Hindlimb muscle (tissue), 1 donor: ENCODE measurements around the gene NAXD. TPM values are rescaled to one million over a fixed set of nuclear protein-coding genes. Genes with fewer than 3 reads are reported as not detected.
"Not testable (repeated sequence)": the region's sequence is repeated elsewhere in the genome, so short reads cannot be mapped to it uniquely, and the experiment has no call there.

ENCODE experiments used
- DNase-seq: peaks from one replicate; pipeline ENCODE4 v3.0.0-alpha.2; 2013
- polyA plus RNA-seq: library from polyadenylated mRNA; unstranded; fragments of 120-200 nt; gene quantifications from one replicate; pipeline ENCODE4 v1.2.1, GENCODE V29; 2013; ENCODE audit not compliant: insufficient read length

The NAXD gene
- polyA plus RNA-seq, 1 donor, result 31.2 TPM

DNA sequence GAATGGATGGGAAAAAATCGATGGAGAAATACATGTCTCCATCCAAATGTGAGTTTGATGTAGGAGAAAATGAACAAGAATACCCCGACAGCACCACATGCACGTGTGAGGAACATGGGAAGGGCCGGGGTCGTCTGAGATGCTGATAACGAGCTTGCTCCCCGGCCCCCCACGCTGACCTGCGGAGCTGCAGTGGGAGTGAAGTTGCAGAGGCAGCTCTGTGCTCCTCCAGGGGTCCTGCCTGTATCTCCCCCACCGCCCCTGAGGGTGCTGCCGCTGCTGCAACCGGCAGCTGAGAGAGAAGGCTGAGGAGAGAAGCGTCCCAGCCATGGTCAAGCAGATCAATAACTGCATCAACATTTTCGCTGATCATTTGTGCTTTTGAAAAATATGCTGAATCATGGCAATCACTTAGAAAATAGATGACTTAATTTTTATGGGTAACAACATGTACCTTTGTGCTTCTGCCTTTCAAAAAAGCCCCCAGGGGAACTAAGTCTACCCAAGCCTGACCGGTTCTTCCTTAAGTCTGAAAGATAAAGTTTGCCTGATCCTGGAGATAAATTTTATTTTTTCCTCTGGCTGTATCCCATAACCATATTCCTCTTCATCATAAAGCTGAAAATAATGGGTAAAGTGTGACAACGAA is 18.2 kb upstream of the NAXD start:
- no peak for DNase-seq

DNA sequence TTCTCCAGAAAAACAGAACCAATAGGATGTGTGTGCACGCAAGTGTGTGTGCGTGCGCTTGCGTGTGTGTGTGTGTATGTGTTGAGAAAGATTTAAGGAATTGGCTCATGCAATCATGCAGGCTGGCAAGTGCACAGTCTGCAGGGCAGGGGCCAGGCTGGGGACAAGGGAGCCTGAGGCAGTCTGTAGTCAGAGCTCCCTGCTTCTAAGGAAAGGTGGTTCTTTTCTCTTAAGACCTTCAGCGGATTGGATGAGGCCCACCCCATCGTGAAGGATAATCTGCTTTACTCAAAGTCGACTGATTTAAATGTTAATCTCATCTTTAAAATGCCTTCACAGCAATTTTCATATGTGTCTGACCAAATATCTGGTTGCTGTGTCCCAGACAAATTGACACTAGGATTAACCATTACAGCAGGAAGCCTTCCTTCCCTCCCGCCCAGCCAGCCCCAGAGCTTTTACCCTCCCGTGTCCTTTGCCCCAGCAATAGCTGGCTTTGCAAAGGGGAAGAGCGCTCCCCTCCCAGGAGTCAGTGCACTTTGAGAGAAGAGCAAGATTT is 15.0 kb upstream of the NAXD start:
- no peak for DNase-seq

DNA sequence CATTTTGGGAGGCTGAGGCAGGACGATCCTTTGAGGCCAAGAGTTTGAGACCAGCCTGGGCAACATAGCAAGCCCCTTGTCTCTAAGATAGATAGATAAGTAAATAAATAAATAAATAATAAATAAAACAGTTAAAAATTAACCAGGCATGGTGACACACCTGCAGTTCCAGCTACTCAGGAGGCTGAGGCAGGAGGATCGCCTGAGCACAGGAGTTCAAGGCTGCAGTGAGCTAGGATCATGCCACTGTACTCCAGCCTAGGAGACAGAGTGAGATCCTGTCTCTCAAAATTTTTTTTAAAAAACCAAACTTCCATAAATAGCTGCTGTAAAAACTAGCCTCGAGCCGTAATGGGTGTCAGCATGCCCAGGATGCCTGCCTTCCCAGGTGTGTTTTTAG is 14.4 kb upstream of the NAXD start:
- no peak for DNase-seq

DNA sequence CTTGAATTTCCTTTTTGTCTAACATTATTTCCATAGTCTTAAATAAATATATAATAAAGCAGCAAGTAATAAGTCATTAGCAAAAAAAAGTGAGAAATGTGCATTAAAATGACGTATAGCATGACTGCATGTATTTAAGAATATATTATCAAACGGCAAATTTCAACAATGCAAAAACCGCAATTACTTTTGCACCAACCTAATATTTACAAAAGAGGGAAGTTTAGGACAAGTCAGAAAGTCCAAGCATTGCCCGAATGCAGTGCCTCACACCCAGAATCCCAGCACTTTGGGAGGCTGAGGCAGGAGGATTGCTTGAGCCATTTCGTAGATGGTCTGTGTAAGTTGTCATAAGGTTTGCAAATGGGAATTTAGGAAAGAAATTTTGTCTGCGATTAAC is 10.2 kb upstream of the NAXD start:
- DNase-seq, result no peak

DNA sequence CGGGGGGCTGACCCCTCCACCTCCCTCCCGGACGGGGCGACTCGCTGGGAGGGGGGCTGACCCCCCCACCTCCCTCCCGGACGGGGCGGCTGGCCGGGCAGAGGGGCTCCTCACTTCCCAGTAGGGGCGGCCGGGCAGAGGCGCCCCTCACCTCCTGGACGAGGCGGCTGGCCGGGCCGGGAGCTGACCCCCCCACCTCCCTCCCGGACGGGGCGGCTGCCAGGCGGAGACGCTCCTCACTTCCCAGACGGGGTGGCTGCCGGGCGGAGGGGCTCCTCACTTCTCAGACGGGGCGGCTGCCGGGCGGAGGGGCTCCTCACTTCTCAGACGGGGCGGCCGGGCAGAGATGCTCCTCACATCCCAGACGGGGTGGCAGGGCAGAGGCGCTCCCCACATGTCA is 9.1 kb upstream of the NAXD start:
- DNase-seq, result not testable (repeated sequence)

DNA sequence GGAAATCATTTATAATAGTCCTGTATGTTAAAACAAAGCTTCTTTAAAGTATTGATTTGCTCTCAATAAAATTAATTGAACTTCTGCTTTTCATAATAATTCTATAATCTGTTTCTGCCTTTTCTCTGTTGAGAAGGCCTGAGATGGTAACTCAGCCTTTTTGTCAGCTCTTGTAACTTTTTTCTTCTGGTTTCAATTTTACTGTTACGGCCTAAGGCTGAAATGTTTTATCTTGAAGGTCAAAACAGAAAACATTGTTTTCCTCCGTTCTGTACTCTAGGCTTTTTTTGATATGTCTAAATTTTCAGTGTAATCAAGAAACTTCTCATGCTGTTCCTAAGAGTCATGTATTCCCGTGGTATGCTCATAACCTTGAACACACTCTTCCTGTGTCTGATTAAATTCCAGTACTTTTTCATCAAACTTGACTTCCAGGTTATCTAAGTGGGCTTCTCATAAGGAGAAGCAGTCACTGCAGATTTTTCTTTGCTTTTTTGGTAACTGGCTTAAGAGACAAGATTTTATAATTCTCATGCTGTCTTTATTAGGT is 7.6 kb upstream of the NAXD start:
- no peak for DNase-seq

DNA sequence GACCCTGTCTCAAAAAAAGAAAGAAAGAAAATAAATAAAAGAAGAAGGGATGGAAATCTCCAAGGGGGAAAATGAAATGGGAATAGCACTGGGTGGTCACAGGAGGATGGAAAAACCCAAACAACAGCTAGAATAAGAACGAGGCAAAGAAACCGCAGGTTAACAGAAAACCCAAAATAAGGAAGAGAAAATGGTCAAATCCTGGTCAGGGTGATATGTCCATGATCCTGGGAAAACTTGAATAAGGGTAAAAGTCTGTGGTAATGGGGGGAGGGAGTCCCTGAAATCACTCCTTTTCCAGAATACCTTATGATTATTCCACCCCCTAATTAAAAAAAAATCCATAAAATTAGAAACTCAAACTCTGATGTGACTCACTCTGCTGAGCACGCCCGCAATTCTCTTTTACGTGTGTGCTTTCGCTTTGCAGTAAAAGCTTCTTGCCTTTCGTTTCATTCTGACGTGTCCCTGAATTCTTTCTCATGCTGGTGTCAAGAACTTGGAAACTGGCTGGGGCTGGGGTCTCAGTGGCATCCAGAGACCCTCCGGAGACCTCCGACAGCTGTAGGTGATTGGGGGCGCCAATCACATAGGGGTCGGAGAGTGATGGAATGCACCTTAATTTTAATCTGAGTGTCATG is 4.3 kb upstream of the NAXD start:
- no peak for DNase-seq

DNA sequence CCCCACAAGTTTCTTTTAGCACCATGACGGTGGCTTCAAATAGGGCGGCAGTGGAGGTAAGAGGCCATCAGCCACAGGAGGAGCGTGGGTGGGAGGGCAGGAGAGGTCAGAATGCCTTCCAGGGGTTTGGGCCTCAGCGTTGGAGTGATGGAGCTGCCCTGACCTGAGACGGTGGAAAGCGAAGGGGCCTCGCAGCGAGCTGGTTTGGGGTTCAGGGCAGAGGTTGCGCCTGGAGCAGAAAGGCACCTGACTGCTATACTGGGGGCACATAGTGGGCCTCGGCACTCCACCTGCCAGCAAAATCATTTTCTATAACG is 382 bp upstream of the NAXD start:
- no peak for DNase-seq

DNA sequence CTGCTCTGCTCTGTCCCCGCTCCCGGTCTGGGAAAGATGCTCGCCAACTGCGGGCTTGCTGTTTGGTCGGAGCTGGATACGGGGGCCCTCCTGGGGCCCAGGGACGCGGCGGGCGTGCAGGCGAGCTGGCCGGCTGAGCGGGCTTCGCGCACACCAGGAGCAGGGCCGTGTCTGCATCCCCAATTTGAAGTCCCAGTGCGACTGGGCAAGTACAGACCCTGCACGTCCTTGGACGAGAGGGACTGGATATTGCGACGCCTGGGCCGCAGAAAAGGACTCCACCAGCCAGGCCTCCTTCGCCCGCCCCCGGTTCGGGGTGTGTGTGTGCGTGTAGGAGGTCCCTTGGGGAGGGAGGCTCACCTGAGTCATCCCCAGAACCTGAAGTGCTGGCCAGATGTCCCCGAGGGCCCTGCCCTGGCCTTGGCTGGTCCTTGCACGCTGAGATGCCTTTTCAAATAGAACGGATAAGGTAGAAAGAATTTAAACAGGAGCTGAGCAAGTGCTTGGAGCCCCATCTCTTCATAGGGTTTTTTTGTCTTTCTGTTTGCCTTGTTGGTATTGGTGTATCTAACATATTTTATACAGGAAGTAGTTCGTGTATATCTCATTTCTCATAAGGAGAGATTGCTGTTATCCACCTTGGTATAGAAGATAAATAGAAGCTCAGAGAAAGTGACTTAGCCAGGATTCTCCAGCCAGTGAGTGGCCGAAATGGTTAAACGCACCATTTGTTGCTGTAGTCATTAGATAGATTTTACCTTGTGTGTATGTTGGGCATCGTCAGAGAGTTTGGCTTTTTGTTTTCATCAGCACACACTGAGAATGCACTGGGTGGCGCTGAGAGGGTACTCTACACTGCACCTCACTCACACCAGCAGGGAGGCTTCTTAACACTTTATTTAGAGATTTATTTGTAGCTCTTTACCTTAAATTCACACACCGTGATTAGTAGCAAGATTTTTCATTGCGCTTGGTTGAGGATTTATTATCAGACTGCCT is 1.1 kb downstream of the NAXD start:
- DNase-seq, result no peak

DNA sequence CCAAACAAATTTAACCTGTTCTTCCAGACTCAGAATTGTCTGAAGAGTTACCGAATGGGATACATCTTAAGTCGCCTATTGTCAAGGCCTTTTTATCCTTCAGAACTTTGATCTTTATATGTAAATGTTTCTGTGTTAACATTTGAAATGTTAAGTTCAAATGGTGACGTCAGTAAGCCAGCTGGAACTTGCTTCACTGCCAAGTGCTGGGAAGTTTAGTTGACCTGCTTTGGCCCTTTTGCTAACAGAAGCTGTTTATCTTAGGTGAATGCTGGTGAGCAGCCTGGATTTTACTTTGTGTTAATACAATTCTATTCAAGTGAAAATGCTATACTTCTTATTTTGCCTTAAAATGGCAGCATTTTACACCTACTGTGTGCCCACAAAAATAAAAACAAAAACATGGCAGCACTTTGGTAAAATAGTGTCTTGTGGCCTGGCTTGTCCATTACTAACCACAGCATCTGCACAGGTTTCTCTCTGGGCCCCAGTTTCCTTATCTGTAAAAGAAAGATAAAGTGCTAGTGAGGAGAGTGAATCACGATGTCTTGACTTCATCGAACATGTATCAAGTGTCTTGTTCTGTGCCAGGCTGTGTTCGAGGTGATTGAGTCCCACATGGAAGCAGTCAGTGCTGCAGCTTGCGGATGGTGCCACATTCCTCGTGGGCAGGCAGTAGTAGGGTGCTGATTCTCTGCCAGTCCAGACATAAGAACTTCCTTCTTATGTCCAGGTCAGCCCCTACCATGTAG is 2.2 kb downstream of the NAXD start:
- no peak for DNase-seq

DNA sequence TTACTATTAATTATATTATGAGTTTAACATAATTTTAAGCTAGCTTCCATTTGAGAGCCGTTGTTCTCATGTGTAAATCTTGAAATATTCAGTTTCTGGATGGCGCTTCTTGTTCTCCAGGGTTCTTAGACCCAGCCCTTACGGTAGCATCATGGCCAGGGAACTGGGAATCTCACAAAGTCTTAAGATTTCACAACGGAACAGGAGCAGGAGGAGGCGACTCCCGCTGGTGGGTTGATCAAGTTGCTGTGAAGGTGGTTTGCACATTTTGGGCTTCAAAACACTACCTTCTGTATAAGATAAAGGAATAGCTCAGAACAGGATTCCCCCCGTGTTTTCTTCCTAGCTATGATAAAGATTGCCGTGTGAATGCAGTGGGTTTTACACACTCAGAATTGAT is 2.8 kb downstream of the NAXD start:
- DNase-seq, result no peak

DNA sequence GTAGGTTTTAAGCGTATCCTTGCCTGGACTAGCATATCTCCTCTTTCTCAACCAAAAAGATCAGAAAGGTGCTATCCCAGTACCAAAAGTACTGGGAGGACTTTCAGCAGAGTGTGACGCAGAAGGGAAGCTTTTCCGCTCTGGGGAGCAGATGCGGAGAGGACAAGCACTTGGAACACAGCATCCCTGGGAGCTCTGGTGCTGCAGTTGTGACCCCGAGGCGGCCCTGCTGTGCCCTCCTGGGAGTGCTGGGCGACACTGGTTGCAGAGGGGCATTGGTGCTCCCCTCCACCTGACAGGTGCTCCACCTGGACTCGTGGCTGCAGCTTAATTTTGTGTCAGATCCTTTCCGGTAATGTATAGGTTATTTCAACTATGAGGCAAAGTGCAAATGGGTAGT is 3.4 kb downstream of the NAXD start:
- DNase-seq, result no peak

DNA sequence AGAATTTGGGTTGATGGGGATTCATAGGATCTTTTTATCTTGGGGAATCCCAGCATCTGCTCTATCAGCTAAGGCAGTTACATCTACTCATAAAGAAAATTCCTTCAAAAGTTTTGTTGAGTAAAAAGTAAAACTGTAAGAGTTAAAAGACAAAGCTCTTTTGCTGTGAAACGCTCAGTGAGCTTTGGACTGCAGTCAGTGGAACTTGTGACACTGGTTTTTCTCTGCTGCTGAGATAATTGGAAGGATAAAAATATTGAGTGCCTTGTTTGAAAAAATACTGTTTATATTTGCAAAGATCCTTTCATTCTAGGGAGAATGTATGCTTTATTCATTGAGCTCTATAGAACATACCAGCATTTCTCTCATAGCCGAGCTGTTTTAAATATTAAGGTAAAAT is 5.3 kb downstream of the NAXD start:
- no peak for DNase-seq

DNA sequence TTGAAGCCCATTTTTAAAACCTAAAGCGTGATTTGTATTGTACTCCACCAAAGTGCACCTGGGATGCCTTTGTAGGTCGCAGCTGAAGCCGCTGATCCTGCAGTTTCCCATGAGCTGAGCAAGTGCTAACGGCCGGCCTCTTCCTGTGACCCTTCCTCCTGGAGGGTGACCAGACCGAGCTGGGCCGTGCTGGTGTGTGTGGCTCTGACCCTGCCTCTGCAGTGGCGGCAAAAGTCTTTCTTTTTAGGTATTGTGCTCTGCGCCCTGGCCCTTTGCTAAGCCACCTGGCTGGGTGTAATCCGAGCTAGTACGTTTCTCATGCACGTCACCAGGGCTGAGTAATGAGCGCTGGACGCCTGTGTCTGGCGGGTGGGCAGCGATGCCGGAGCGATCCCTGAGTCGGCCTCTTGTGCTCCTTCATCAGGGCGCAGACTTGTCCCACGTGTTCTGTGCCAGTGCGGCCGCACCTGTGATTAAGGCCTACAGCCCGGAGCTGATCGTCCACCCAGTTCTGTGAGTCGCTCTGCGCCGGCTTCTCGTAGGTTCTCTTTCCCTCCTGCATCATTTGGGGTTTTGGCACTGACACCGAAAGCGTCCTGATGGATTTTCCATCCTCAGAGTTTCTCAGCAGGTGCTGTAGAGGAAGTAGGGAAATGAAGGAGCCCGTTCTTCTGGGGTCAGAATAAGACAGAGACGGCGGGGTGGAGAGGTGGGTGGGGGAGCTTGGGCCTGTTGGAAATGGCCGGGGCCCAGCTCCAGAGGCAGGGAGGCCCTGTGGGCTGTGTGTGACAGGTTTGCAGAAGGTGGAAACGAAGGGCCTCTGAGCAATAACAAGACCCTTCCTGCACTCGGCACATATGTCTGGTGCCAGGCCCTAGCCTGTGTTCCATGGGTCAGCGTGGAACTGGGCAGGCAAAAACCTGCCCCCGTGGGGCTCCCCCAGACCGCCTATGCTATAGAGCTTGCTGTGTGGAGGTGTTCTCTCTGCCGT is 9.7 kb downstream of the NAXD start:
- no peak for DNase-seq

DNA sequence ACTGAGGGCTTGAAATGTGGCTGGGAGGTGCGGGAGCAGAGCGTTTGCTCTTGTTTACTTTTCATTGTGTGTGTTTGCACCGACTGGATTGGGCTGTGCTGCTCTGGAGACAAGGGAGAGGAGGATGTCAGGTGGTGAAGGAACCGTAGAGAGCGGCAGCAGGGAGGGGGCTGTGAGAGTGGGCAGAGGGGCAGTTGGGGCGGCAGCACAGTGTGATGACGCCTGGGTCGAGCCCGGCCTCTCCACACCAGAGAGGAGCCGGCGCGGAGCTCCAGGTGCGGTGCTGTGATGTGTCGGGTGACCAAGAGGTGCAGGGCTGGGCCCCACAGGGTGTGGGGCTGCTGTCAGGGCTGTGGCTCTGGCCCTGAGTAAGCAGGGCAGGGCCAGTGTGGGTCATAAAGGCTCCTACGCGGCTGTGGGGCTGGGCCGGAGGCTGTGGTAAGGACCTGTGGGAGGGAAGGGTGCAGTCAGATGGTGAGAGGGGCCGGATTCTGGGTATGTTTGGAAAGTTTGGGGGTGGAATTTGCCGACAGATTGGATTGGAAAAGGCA is 10.5 kb downstream of the NAXD start:
- no peak for DNase-seq

DNA sequence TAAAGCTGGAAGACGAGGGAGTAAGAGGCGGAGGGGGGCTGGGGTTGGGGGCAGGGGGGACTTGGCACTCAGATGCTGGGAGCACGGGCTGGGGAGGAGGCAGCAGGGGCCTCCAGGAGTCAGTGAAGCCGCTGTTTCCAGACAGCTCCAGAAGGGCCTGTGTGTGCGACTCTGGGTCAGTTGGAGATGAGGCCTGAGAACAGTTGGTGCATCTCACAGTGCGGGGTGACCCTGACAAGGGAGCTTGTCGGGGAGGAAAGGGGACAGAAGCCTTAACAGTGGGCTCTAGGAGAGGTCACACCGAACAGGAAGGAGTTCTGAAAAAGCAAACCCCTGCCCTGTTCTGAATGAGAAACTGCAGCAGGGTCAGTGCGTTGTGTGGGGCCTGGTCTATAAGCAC is 11.2 kb downstream of the NAXD start:
- no peak for DNase-seq

DNA sequence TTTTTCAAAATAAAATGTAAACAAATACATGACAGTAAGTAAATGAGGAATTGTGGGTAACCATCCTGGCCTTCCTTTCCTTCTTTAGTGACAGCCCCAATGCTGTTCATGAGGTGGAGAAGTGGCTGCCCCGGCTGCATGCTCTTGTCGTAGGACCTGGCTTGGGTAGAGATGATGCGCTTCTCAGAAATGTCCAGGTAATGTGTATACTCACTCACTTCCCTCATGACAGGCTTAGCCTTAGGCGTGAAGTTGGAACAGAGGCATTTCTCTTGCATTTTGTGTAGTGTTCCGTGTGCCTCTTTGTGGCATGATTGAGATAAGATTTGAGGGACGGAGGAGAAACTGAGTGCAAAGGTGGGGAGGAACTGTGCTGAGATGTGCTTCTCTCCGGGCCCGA is 12.0 kb downstream of the NAXD start:
- DNase-seq, result no peak

DNA sequence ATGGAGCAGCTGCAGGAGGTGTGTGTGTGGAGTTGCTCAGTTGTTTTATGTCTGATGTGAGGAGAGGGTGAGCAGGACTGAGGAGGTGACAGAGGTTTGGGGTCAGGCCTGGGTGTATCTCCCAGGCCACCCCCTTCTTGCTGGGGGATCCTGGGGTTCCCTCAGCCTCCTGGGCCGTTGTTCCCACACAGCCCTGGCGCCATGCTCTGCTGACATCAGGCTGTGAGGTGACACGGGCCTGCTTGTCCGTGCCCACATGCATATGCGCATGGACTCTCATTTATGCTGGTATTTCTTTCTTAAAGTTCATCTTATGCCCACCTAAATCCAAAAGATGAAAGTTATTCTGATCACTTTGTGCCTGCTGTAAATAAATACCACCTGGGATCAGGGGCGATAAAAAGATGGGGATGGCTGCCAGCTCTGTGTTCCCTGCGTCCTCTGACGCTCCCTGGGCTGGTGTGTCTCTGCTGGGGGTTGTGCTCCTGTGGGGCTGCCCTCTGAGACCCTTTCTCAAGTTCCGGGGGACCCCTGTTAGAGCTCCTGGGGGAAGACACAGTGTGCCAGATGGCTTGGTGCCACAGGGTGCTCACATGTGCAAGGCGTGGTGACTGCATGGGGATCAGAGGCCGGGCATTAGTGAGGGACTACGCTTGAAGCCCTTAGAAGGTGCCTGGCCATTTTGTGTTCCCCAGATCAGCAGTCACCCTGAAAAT is 12.6 kb downstream of the NAXD start:
- no peak for DNase-seq

DNA sequence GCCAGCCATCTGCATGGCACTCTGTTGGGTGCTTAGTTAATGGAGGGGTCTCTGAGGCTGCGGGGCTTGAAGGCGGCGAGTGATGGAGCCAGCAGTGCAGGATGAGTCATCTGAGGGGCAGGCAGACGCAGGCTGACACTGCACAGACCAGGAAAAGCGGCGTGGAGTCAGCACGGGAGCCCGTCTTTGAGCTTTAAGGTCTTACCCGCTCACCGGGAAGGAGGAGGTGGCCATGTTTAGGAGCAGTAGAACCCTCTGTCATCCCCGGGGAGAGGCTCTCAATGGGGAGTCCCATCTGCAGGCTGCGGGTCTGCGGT is 13.1 kb downstream of the NAXD start:
- no peak for DNase-seq
